Lower leg skin (tissue), 4 donors: Measurements from ENCODE around the gene CCDC63. TPM values are rescaled to one million over a fixed set of nuclear protein-coding genes. Genes with fewer than 3 reads are reported as not detected.
"Not testable (repeated sequence)": the region's sequence is repeated elsewhere in the genome, so short reads cannot be mapped to it uniquely, and the experiment has no call there.

Source experiments
- DNase-seq, 2 donors: peaks; one replicate each; pipeline ENCODE4 v3.0.0-alpha.2; 2019; ENCODE audit warnings: low spot score in 2 of 2
- H3K4me3 ChIP-seq: fragments of 200-600 bp; sonication (generic); 2 replicates; pipeline ENCODE4 v1.5.1; 2017; ENCODE audit warnings: mild to moderate bottlenecking, low read depth; ENCODE audit not compliant: poor library complexity, severe bottlenecking
- CTCF ChIP-seq, 3 donors: fragments of 450-650 bp; IDR thresholded peaks; one replicate each; pipeline ENCODE4 v1.5.1; 2016; ENCODE audit warnings: antibody characterized with exemption in 3 of 3, mild to moderate bottlenecking in 3 of 3, moderate library complexity in 2 of 3
- POLR2A ChIP-seq, 2 donors: fragments of 450-650 bp; IDR thresholded peaks; one replicate each; pipeline ENCODE4 v1.6.1; 2016 to 2017; ENCODE audit warnings: antibody characterized with exemption in 2 of 2, mild to moderate bottlenecking in 1 of 2, moderate library complexity in 1 of 2
- WGBS, 2 donors: methylation state at CpG; one replicate each; pipeline ENCODE4 v1.1.5; 2018; 5-methylcytosine and 5-hydroxymethylcytosine counted together
- intact Hi-C: fragments of 100-400 bp; cut with DNase I; formaldehyde crosslinking; loops from one replicate; pipeline ENCODE4 v1.15.0; 2023; ENCODE audit warnings: low total_unique reads
- total RNA-seq, 4 donors: library from RNA; depleted of rRNA; stranded (reverse); fragments of >200 nt; gene quantifications; one replicate each; pipeline ENCODE4 v1.1.0, GENCODE V29; 2016

CCDC63 gene
- total RNA-seq, 4 donors from 2014 or later: 0.29 TPM; not detected in 3

DNA sequence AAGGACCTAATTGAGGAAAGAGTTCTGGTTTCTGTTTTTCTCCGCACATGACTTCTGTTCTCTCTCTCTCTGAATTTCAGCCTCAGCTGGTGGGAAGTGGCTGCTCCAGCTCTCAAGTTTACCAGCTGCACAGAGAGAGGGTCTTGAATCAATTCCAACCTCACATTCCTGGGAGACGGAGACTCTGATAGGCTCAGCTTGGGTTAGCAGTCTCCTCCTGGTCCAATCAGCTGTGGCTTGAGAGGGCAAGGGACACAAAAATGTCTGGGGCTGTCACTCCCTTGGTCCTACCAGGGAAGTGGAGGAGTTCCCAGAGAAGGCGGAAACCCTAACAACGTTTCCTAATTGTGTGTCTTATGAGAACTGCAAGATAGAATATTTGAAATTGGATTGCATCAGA is 7.0 kb downstream of the CCDC63 start:
- DNase-seq: no peak
- intact Hi-C loops: no loop called here
- no peak overlapping the region for H3K4me3 ChIP-seq
- 64 to 65% methylated on average over 4 of the region's 4 CpGs for WGBS, 2 donors
- no peak for TF ChIP-seq POLR2A (IDR thresholded peaks at IDR 0.05)
- no peak for TF ChIP-seq CTCF (IDR thresholded peaks at IDR 0.05)

- no peak for DNase-seq
- intact Hi-C loops: no loop called here
- no peak overlapping the region for H3K4me3 ChIP-seq
- 70 to 83% methylated on average over 4 of the region's 4 CpGs for WGBS, 2 donors
- TF ChIP-seq CTCF (IDR thresholded peaks at IDR 0.05) (no peak), POLR2A (IDR thresholded peaks at IDR 0.05) (no peak)
Observed at GRCh38 chr12:110856542-110856941, 9.8 kb downstream of the CCDC63 start.

GRCh38 chr12:110857528-110857927 is 10.7 kb downstream of the CCDC63 start:
- H3K4me3 ChIP-seq: no peak overlapping the region
- 82 to 87% methylated on average over 5 of the region's 5 CpGs for WGBS, 2 donors
- no peak for DNase-seq
- TF ChIP-seq POLR2A (IDR thresholded peaks at IDR 0.05): no peak
- TF ChIP-seq CTCF (IDR thresholded peaks at IDR 0.05): no peak
- intact Hi-C loops: no loop called here

DNA sequence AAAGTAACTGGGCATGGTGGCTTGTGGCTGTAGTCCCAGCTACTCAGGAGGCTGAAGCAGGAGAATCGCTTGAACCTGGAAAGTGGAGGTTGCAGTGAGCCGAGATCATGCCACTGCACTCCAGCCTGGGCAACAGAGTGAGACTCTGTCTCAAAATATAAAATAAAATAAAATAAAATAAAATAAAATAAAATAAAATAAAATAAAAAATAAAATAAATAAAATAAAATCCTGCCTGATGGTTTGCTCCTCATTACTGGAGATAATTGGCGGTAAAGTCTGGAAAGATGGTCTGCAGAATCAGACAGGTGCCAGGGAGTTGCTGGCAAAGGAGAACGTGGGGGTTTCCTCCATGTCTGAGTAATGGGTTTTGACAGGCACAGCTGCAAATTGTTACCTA is 11.2 kb downstream of the CCDC63 start:
- DNase-seq, intact Hi-C loops, H3K4me3 ChIP-seq: not testable (repeated sequence)
- 87% methylated on average over 4 of the region's 4 CpGs for WGBS, 2 donors

- no peak for DNase-seq
- no peak overlapping the region for H3K4me3 ChIP-seq
- intact Hi-C loops: no loop called here
- WGBS, 2 donors: 72 to 78% methylated on average over 8 of the region's 8 CpGs
- no peak for TF ChIP-seq CTCF (IDR thresholded peaks at IDR 0.05)
- TF ChIP-seq POLR2A (IDR thresholded peaks at IDR 0.05): no peak
Observed at GRCh38 chr12:110858848-110859247, 12.1 kb downstream of the CCDC63 start.

- no peak overlapping the region for H3K4me3 ChIP-seq
- 33 to 40% methylated on average over 8 of the region's 8 CpGs for WGBS, 2 donors
- DNase-seq: no peak
- TF ChIP-seq POLR2A (IDR thresholded peaks at IDR 0.05) (no peak), CTCF (IDR thresholded peaks at IDR 0.05) (no peak)
- intact Hi-C loops: no loop called here
Observed at GRCh38 chr12:110860833-110861296, 14.1 kb downstream of the CCDC63 start.
